ENCODE data around the gene RNF5.

DNA sequence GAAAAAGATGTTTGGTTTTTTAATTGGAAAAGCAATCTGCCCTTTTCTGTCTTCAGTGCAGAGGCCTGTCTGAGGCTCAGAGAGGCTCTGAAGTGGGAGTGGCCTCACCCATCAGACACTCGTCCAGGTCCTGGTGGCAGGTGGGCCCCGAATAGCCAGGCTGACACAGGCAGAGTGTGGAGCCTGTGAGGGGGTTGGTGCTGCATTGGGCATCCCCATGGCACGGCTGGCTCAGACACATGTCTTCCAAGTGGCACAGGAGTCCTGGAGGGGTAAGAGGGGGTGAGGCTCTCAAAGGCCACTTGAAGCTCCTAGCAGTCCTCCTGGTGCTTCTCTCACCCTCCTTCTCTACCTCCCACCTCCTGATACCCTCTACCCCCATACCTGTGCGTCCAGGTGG, 41.8 kb downstream of the RNF5 start:
- TF ChIP-seq CTCF (IDR thresholded peaks at IDR 0.05; ENCODE audit: low read length) = no peak
- TF ChIP-seq EZH2 (IDR thresholded peaks at IDR 0.05; ENCODE audit: borderline replicate concordance, low read length) = no peak
